GM12891 (cell line): Measurements from ENCODE around the gene TMEM169.

ENCODE experiments used
- POLR2AphosphoS5 ChIP-seq: IDR thresholded peaks from 2 replicates; pipeline ENCODE4 v1.6.1; 2011; ENCODE audit warnings: low read depth, low read length, control low read depth
- SPI1 ChIP-seq: IDR thresholded peaks from 2 replicates; pipeline ENCODE4 v1.6.1; 2011; ENCODE audit warnings: low read depth, low read length, control low read depth

GRCh38 chr2:216109962-216110614, 28.4 kb downstream of the TMEM169 start:
- no peak for TF ChIP-seq SPI1
- no peak for TF ChIP-seq POLR2AphosphoS5
